ENCODE results near the gene LAMA5. TPM values are rescaled to one million over a fixed set of nuclear protein-coding genes. Genes with fewer than 3 reads are reported as not detected.

LAMA5 gene
- total RNA-seq, 1 donor from 2014 or later: 35.0 TPM

DNA sequence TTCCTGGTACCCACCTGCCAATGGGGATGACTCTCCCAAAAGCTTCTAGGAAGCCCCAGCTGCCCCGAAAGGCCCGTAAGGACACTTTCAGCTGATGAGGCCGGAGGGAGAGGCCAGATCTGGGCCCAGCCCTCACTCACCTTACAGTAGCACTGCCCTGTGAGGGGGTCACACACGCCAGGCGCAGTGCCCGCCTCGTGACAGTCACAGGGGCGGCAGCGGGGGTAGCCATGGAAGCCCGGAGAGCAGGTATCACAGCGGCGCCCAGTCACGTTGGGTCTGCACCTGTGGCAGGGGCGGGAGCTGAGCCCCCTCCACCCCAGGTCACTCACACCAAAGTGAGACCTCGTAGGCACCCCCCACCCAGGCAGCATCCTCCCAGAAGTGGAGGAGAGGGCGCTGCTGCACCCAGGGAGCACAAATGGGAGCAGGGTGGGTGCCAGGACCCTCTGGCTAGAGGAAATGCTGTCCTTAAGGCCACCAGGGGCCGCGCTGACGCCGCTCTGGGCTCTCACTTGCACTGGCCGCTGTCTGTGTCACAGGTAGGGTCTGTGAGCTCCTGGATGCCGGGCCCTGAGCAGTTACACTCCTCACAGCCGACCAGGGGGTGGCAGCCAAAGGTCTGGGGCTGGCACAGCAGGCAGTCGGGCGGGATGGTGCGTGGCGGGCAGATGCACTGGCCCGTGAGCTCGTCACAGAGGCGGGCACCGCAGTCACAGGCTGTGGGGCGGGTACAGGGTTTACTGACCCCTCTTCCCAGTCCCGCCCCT is 39.2 kb downstream of the LAMA5 start:
- DNase-seq (ENCODE audit: low read depth, low spot score): no peak
- Mint-ChIP-seq H3K4me3 (no peak overlapping the region), H3K27ac (ENCODE audit: unreplicated experiment) (no peak overlapping the region), H3K36me3 (ENCODE audit: low read depth) (peaks cover 5% of the 10 kb centered on the region), H3K27me3 (ENCODE audit: low read depth) (no peaks in the 10 kb centered on the region), H3K4me1 (no peaks in the 10 kb centered on the region), H3K9me3 (no peaks in the 10 kb centered on the region)
- TF ChIP-seq, protein P1, sequence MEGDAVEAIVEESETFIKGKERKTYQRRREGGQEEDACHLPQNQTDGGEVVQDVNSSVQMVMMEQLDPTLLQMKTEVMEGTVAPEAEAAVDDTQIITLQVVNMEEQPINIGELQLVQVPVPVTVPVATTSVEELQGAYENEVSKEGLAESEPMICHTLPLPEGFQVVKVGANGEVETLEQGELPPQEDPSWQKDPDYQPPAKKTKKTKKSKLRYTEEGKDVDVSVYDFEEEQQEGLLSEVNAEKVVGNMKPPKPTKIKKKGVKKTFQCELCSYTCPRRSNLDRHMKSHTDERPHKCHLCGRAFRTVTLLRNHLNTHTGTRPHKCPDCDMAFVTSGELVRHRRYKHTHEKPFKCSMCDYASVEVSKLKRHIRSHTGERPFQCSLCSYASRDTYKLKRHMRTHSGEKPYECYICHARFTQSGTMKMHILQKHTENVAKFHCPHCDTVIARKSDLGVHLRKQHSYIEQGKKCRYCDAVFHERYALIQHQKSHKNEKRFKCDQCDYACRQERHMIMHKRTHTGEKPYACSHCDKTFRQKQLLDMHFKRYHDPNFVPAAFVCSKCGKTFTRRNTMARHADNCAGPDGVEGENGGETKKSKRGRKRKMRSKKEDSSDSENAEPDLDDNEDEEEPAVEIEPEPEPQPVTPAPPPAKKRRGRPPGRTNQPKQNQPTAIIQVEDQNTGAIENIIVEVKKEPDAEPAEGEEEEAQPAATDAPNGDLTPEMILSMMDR (conservative IDR thresholded peaks at IDR 0.05): no peak

DNA sequence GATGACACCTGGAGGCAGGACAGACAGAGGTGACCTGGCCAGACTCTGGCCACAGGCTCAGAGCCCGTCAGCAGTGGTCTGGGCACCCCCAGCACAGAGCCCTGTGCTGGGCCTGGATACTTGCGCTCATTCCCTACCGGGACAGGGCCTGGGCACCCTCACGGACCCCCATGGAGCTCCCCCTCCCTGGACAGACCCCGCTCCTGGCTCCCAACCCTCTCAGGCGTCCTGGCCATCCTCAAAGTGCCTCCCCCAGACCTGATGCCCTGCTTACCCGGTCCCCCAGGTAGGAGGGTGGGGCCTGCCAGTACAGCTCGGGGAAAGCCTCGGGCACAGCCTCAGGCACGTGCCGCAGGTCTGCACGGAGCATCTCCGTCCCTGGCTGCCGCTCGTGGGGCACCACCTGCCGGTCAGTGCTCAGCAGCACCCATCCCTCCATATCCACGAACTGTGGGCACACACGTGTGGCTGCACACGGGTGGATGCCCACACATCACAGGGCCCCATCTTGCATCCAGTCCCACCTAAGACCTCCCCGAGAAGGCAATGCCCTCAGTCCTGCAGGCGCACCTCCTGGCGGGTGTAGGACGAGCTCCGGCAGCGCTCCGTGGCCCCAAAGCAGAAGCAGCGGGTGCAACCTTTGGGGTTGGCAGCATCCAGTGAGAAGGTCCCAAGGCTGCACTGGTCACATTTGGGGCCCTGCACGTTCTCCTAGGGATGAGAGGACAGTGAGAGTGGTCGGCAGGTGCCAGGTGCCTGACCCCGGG is 40.0 kb downstream of the LAMA5 start:
- no peak for DNase-seq (ENCODE audit: low read depth, low spot score)
- peaks cover 5% of the 10 kb centered on the region for H3K36me3 Mint-ChIP-seq (ENCODE audit: low read depth)

DNA sequence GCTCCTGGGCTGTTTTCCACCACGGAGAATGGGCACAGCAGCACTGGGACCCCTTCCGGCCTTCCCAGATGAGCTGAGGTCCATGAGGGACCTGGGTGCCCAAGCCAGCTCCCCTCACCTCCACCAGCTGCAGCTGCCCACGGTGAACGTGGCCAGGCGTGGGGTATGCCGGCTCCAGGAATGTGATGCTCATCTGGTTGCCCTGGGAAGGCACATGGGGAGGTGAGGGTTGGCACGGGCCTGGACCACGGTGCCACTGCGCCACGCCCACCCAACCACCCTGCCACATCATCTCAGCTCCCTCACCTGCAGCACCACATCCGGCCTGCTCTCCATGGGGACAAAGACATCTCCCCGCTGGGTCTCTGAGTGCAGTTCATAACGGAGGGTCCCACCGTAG is 40.6 kb downstream of the LAMA5 start:
- Mint-ChIP-seq H3K27me3 (ENCODE audit: low read depth) (no peaks in the 10 kb centered on the region), H3K4me3 (no peak overlapping the region), H3K36me3 (ENCODE audit: low read depth) (peaks cover 5% of the 10 kb centered on the region), H3K27ac (ENCODE audit: unreplicated experiment) (no peak overlapping the region), H3K4me1 (no peaks in the 10 kb centered on the region), H3K9me3 (no peaks in the 10 kb centered on the region)
- TF ChIP-seq, protein P1 (conservative IDR thresholded peaks at IDR 0.05): no peak
- no peak for DNase-seq (ENCODE audit: low read depth, low spot score)

More for the DNA sequence above, 40.0 kb downstream of the LAMA5 start:
- TF ChIP-seq, protein P1 (conservative IDR thresholded peaks at IDR 0.05): no peak
- no peaks in the 10 kb centered on the region for H3K9me3 Mint-ChIP-seq
- no peak overlapping the region for H3K27ac Mint-ChIP-seq (ENCODE audit: unreplicated experiment)
- no peaks in the 10 kb centered on the region for H3K4me1 Mint-ChIP-seq
- H3K27me3 Mint-ChIP-seq (ENCODE audit: low read depth): no peaks in the 10 kb centered on the region
- no peak overlapping the region for H3K4me3 Mint-ChIP-seq

DNA sequence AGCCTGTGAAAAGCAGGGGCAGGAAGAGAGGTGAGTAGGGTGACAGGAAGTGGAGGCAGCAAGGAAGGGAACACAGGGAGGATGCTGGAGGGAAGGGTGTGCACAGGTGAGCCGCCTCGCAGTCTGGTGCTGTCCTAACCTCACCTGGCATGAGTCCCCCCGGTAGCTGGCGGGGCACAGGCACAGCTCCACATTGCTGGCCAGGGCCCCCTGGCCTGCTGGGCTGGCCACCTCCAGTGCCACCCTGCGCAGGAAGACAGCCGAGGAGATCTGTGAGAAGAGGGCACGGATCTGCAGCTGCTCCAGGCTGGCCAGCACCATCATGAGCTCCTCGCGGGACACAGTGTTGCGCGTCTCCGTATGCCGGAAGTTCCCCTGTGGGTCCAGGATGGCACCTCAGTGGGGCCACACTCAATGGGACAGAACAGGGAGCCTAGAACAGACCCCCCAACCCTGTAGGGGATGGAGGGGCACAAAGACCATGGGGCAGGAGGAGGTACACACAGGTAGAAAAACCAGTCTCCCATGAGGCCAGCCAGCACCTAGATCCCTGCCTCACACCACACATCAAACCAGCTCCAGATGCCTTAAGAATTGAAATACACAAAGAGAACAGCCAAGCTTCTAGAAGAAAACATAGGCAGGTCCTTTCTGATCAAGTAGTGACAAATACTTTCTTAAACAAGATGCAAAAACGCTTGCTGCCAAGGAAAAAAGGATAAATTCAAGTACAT is 41.8 kb downstream of the LAMA5 start:
- H3K27ac Mint-ChIP-seq (ENCODE audit: unreplicated experiment): no peak overlapping the region
- TF ChIP-seq, protein P1 (conservative IDR thresholded peaks at IDR 0.05): no peak
- no peak for DNase-seq (ENCODE audit: low read depth, low spot score)
- no peaks in the 10 kb centered on the region for H3K4me1 Mint-ChIP-seq
- peaks cover 5% of the 10 kb centered on the region for H3K36me3 Mint-ChIP-seq (ENCODE audit: low read depth)
- no peak overlapping the region for H3K4me3 Mint-ChIP-seq
- no peaks in the 10 kb centered on the region for H3K9me3 Mint-ChIP-seq
- H3K27me3 Mint-ChIP-seq (ENCODE audit: low read depth): no peaks in the 10 kb centered on the region
